GM12878 (cell line): Measurements from ENCODE around the gene CACNG4. TPM values are rescaled to one million over a fixed set of nuclear protein-coding genes. Genes with fewer than 3 reads are reported as not detected.

Experiments used
- ATAC-seq: fragments of 200-7000 bp; cut with Tn5 transposase; 3 replicates; pipeline ENCODE4 v1.9.1; 2020; ENCODE audit warnings: mild to moderate bottlenecking, moderate library complexity
- BruUV-seq: library from RNA; stranded (reverse); fragments of 400-500 nt; replicated peaks from 2 replicates; lab custom pipeline; 2021; lab: Mats Ljungman, UMichigan
- CTCF ChIA-PET: fragments of 300-600 bp; sonication (Branson Sonifier 250); formaldehyde crosslinking; extraction: SDS; loops from one replicate; lab custom pipeline; 2021; ENCODE audit warnings: inconsistent platforms; lab: Yijun Ruan, JAX
- POLR2A ChIA-PET: fragments of 350-600 bp; formaldehyde crosslinking; extraction: SDS; loops from one replicate; lab custom pipeline; 2021; ENCODE audit warnings: inconsistent platforms; lab: Charles Lee
- RAD21 ChIA-PET: fragments of 300-600 bp; sonication (Branson Sonifier 250); formaldehyde crosslinking; loops from one replicate; lab custom pipeline; 2023; ENCODE audit warnings: antibody characterized with exemption; ENCODE audit not compliant: unreplicated experiment; lab: Charles Lee
- SMC1A ChIA-PET: fragments of 300-600 bp; sonication (Branson Sonifier 250); formaldehyde crosslinking; loops from one replicate; lab custom pipeline; 2023; ENCODE audit not compliant: unreplicated experiment, uncharacterized antibody; lab: Charles Lee
- DNase-seq: peaks from one replicate; pipeline ENCODE4 v3.0.0-alpha.2; 2011; ENCODE audit warnings: low read depth, low spot score
- FAIRE-seq: peaks from 3 replicates; lab custom pipeline; 2011; peaks lifted over from hg19 to GRCh38; lab: Jason Lieb, UNC
- H2AFZ ChIP-seq: 2 replicates; pipeline ENCODE4 v1.6.0; 2011; ENCODE audit warnings: low read depth, low read length, control low read depth; ENCODE audit not compliant: control insufficient read depth
- H3K27ac ChIP-seq: 2 replicates; pipeline ENCODE4 v1.5.1; 2011; ENCODE audit warnings: control low read depth; ENCODE audit not compliant: control insufficient read depth, insufficient read depth
- H3K27me3 ChIP-seq, 2 experiments: replicated peaks in 1 of 2; 2 replicates each; pipeline versions ENCODE4 v1.6.0 to v1.6.1; 2011; ENCODE audit warnings: low read length in 1 of 2; ENCODE audit not compliant: control insufficient read depth in 2 of 2, insufficient read depth in 2 of 2
- H3K36me3 ChIP-seq, 2 experiments: 2 replicates each; pipeline ENCODE4 v1.5.1; 2011; ENCODE audit warnings: low read length in 1 of 2; ENCODE audit not compliant: control insufficient read depth in 2 of 2, insufficient read depth in 2 of 2
- H3K4me1 ChIP-seq: 2 replicates; pipeline ENCODE4 v1.6.1; 2011; ENCODE audit warnings: mild to moderate bottlenecking, low read length, moderate library complexity, mixed read lengths; ENCODE audit not compliant: control insufficient read depth, insufficient read depth
- H3K4me2 ChIP-seq: 2 replicates; pipeline ENCODE4 v1.6.0; 2011; ENCODE audit warnings: control low read depth; ENCODE audit not compliant: control insufficient read depth, insufficient read depth
- H3K4me3 ChIP-seq: fragments of 200-600 bp; sonication (generic); 2 replicates; pipeline ENCODE4 v1.5.1; 2016
- H3K79me2 ChIP-seq: 2 replicates; pipeline ENCODE4 v1.6.0; 2011; ENCODE audit warnings: low read length; ENCODE audit not compliant: control insufficient read depth, insufficient read depth
- H3K9ac ChIP-seq: 2 replicates; pipeline ENCODE4 v1.8.0; 2011; ENCODE audit warnings: low read length, control low read depth, mixed read lengths; ENCODE audit not compliant: control insufficient read depth, insufficient read depth
- H3K9me3 ChIP-seq: replicated peaks from 3 replicates; pipeline ENCODE4 v1.5.1; 2011; ENCODE audit warnings: mild to moderate bottlenecking, low read length; ENCODE audit not compliant: control insufficient read depth, insufficient read depth
- H4K20me1 ChIP-seq: 2 replicates; pipeline ENCODE4 v1.6.0; 2011; ENCODE audit not compliant: control insufficient read depth, insufficient read depth
- HDAC6 ChIP-seq: fragments of 200-600 bp; sonication (generic); IDR thresholded peaks from one replicate; pipeline ENCODE4 v1.8.0; 2017; ENCODE audit warnings: antibody characterized with exemption; ENCODE audit not compliant: unreplicated experiment
- IKZF1 ChIP-seq: fragments of 450-650 bp; conservative IDR thresholded peaks from 2 replicates; pipeline ENCODE4 v1.6.1; 2017; ENCODE audit warnings: antibody characterized with exemption, mild to moderate bottlenecking
- KLF5 ChIP-seq: fragments of 450-650 bp; IDR thresholded peaks from 2 replicates; pipeline ENCODE4 v1.6.1; 2014; ENCODE audit warnings: mild to moderate bottlenecking; ENCODE audit not compliant: partially characterized antibody
- NFYB ChIP-seq: IDR thresholded peaks from 2 replicates; pipeline ENCODE4 v1.6.1; 2011; ENCODE audit warnings: low read depth, mild to moderate bottlenecking, low read length, improper control_type of control experiment, moderate library complexity; ENCODE audit not compliant: insufficient read depth
- RELA ChIP-seq: fragments of 450-650 bp; IDR thresholded peaks from 2 replicates; pipeline ENCODE4 v1.8.0; 2014; ENCODE audit warnings: borderline replicate concordance; ENCODE audit not compliant: partially characterized antibody
- WGBS: methylation state at CpG from one replicate; pipeline ENCODE4 v1.1.6; 2016; ENCODE audit warnings: low lambda C conversion rate; ENCODE audit not compliant: insufficient replicate concordance, insufficient coverage; ENCODE audit errors: missing lambda C conversion rate; 5-methylcytosine and 5-hydroxymethylcytosine counted together
- in situ Hi-C: fragments of 300-500 bp; cut with MboI; formaldehyde crosslinking; loops from 9 replicates; pipeline ENCODE4 v1.14.3; 2018; ENCODE audit warnings: mixed read lengths
- intact Hi-C: fragments of 100-400 bp; cut with micrococcal nuclease; formaldehyde crosslinking; loops from one replicate; pipeline ENCODE4 v1.14.2; 2022; ENCODE audit not compliant: unreplicated experiment
- polyA plus RNA-seq, 11 experiments: library from polyadenylated mRNA; depleted of rRNA in 4 of 11; unstranded in 6 of 11; stranded (reverse) in 5 of 11; fragments of >200 nt; fragmentation: Nextera tagmentation in 4 of 11; fragmentation: Illumina TruSeq in 1 of 11; extraction: Ambion mirVana in 4 of 11; extraction: Trizol in 1 of 11; gene quantifications; 1 replicate in 1 of 11; 2 replicates in 10 of 11; pipeline versions ENCODE4 v1.2.1 to v1.2.3, GENCODE V29; 2011 to 2016; ENCODE audit warnings: inconsistent platforms in 2 of 11, missing spikeins in 2 of 11, low read depth in 1 of 11
- total RNA-seq, 4 experiments: library from RNA; depleted of rRNA in 3 of 4; stranded (reverse); fragments of >200 nt in 3 of 4; fragmentation: Illumina TruSeq in 1 of 4; extraction: Trizol in 1 of 4; gene quantifications; 2 replicates each; pipeline versions ENCODE4 v1.2.1 to v1.2.3, GENCODE V29; 2013 to 2021
- TF ChIP-seq, protein P1 (sequence below): fragments of 150-350 bp; IDR thresholded peaks from 2 replicates; pipeline ENCODE4 v1.6.1; 2016; ENCODE audit warnings: low read depth, low read length
- TF ChIP-seq, protein P2 (sequence below): fragments of 450-650 bp; formaldehyde crosslinking; IDR thresholded peaks from 2 replicates; pipeline ENCODE4 v1.4.0; 2020; ENCODE audit warnings: mild to moderate bottlenecking, moderate library complexity

The CACNG4 gene
- total and polyA plus RNA-seq, 10 of the 15 experiments (the other 5 are each of a cell fraction or from before 2014, with no cell fraction given): 0.08 TPM; not detected in 8

DNA sequence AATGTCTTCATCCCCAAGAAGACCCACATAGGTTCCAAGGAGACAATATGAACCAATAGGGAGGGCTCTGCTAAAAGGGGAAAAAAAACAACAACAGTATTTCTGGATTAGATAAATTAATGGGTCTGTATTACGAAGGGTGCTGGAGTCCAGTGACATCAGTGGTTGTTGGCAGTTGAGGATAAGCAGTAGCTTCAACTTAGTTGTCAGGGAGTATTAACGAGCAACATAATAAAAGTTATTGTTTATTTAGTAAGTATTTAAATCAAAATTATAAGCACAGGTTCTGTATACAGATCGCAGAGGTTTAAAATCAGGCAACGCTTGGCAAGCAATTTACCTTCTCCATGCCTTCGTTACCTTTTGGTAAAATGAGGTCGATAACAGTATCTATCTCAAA is 7.6 kb upstream of the CACNG4 start (continued):
- TF ChIP-seq, protein P1, sequence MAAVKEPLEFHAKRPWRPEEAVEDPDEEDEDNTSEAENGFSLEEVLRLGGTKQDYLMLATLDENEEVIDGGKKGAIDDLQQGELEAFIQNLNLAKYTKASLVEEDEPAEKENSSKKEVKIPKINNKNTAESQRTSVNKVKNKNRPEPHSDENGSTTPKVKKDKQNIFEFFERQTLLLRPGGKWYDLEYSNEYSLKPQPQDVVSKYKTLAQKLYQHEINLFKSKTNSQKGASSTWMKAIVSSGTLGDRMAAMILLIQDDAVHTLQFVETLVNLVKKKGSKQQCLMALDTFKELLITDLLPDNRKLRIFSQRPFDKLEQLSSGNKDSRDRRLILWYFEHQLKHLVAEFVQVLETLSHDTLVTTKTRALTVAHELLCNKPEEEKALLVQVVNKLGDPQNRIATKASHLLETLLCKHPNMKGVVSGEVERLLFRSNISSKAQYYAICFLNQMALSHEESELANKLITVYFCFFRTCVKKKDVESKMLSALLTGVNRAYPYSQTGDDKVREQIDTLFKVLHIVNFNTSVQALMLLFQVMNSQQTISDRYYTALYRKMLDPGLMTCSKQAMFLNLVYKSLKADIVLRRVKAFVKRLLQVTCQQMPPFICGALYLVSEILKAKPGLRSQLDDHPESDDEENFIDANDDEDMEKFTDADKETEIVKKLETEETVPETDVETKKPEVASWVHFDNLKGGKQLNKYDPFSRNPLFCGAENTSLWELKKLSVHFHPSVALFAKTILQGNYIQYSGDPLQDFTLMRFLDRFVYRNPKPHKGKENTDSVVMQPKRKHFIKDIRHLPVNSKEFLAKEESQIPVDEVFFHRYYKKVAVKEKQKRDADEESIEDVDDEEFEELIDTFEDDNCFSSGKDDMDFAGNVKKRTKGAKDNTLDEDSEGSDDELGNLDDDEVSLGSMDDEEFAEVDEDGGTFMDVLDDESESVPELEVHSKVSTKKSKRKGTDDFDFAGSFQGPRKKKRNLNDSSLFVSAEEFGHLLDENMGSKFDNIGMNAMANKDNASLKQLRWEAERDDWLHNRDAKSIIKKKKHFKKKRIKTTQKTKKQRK: no peak
- TF ChIP-seq, all 136 proteins: peak for 0

DNA sequence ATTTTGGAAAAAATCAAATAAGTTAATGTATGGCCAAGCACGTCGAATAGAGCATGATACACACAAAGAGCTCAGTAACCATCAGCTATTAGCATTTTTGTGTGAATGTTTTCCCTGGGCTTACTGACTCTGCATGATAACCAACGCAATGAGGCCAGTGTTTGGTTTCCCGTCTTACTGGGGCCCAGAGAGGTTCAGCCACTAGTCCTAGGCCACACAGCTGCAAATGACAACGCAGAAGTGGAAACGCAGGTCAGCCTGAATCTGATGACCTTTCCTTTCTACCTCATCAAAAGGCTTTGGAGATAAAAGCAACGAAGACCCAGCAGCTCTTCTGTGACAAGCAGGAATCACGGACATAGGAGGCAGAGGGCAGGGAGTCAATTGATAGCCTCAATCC is 7.2 kb upstream of the CACNG4 start:
- TF ChIP-seq, protein P2, sequence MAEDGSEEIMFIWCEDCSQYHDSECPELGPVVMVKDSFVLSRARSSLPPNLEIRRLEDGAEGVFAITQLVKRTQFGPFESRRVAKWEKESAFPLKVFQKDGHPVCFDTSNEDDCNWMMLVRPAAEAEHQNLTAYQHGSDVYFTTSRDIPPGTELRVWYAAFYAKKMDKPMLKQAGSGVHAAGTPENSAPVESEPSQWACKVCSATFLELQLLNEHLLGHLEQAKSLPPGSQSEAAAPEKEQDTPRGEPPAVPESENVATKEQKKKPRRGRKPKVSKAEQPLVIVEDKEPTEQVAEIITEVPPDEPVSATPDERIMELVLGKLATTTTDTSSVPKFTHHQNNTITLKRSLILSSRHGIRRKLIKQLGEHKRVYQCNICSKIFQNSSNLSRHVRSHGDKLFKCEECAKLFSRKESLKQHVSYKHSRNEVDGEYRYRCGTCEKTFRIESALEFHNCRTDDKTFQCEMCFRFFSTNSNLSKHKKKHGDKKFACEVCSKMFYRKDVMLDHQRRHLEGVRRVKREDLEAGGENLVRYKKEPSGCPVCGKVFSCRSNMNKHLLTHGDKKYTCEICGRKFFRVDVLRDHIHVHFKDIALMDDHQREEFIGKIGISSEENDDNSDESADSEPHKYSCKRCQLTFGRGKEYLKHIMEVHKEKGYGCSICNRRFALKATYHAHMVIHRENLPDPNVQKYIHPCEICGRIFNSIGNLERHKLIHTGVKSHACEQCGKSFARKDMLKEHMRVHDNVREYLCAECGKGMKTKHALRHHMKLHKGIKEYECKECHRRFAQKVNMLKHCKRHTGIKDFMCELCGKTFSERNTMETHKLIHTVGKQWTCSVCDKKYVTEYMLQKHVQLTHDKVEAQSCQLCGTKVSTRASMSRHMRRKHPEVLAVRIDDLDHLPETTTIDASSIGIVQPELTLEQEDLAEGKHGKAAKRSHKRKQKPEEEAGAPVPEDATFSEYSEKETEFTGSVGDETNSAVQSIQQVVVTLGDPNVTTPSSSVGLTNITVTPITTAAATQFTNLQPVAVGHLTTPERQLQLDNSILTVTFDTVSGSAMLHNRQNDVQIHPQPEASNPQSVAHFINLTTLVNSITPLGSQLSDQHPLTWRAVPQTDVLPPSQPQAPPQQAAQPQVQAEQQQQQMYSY (CRISPR knock-in tag): no peak
- TF ChIP-seq KLF5 (no peak), RELA (no peak), HDAC6 (no peak), NFYB (no peak), IKZF1 (no peak)
- Histone ChIP-seq H2AFZ (no peak overlapping the region), H3K79me2 (no peaks in the 10 kb centered on the region), H3K27ac (no peak overlapping the region), H3K4me2 (no peak overlapping the region), H3K4me1 (no peaks in the 10 kb centered on the region), H3K4me3 (no peak overlapping the region), H4K20me1 (no peaks in the 10 kb centered on the region), H3K9ac (no peak overlapping the region), H3K9me3 (no peaks in the 10 kb centered on the region), H3K27me3 (no peaks in the 10 kb centered on the region; a peak in 2 of 4 replicates), H3K36me3 (no peaks in the 10 kb centered on the region)
- DNase-seq (no peak), FAIRE-seq (no peak), ATAC-seq (no peak)
- SMC1A ChIA-PET: interaction anchor here (0.7 kb wide), 1 partner anchor 14 kb away, joined by 3 read pairs; no protein-coding TSS in a partner anchor
- whole genome bisulfite sequencing: 44% methylated on average over 8 of the region's 8 CpGs
- CTCF ChIA-PET: no interaction called here
- BruUV-seq: no TSS peak
- in situ Hi-C loops: no loop called here
- intact Hi-C loops: no loop called here
- POLR2A ChIA-PET: no interaction called here
- RAD21 ChIA-PET: no interaction called here
